ENCODE measurements around the gene FBXO10. TPM values are rescaled to one million over a fixed set of nuclear protein-coding genes. Genes with fewer than 3 reads are reported as not detected.
"Not testable (repeated sequence)": the region's sequence is repeated elsewhere in the genome, so short reads cannot be mapped to it uniquely, and the experiment has no call there.

FBXO10 gene
- total RNA-seq, 2 donors from 2014 or later: 5.4 to 6.1 TPM

GRCh38 chr9:37522971-37523370 is 53.2 kb downstream of the FBXO10 start:
- intact Hi-C loops (cut with DNase I): no loop called here
- DNase-seq (ENCODE audit: low spot score): no peak

GRCh38 chr9:37521111-37521510 is 55.1 kb downstream of the FBXO10 start:
- no peak for DNase-seq (ENCODE audit: low spot score)

GRCh38 chr9:37520641-37521040 is 55.5 kb downstream of the FBXO10 start:
- intact Hi-C loops (cut with DNase I): no loop called here
- no peak for DNase-seq (ENCODE audit: low spot score)

More at GRCh38 chr9:37521111-37521510, 55.1 kb downstream of the FBXO10 start:
- intact Hi-C loops (cut with DNase I): no loop called here

GRCh38 chr9:37517923-37518322 is 58.3 kb downstream of the FBXO10 start:
- intact Hi-C loops (cut with DNase I): no loop called here
- no peak for DNase-seq (ENCODE audit: low spot score)

- DNase-seq (ENCODE audit: low spot score): peak; percentile 55
- intact Hi-C loops (cut with DNase I): no loop called here
Observed at GRCh38 chr9:37515620-37516258, 60.4 kb downstream of the FBXO10 start.

- intact Hi-C loops (cut with DNase I): no loop called here
- peak; percentile 14 for DNase-seq (ENCODE audit: low spot score)
Observed at GRCh38 chr9:37514999-37515398, 61.2 kb downstream of the FBXO10 start.

GRCh38 chr9:37514415-37514814 is 61.8 kb downstream of the FBXO10 start:
- intact Hi-C loops (cut with DNase I): not testable (repeated sequence)
- DNase-seq (ENCODE audit: low spot score): peak; percentile 50

GRCh38 chr9:37512437-37512836 is 63.7 kb downstream of the FBXO10 start:
- DNase-seq (ENCODE audit: low spot score): peak; percentile 41
- intact Hi-C loops (cut with DNase I): no loop called here

GRCh38 chr9:37511016-37512010 is 64.9 kb downstream of the FBXO10 start:
- intact Hi-C loops (cut with DNase I): no loop called here
- peak; percentile 58 for DNase-seq (ENCODE audit: low spot score)

GRCh38 chr9:37510053-37510452 is 66.1 kb downstream of the FBXO10 start:
- DNase-seq (ENCODE audit: low spot score); intact Hi-C loops (cut with DNase I): not testable (repeated sequence)

GRCh38 chr9:37509536-37509935 is 66.6 kb downstream of the FBXO10 start:
- peak; percentile 43 for DNase-seq (ENCODE audit: low spot score)
- intact Hi-C loops (cut with DNase I): no loop called here

GRCh38 chr9:37508834-37509206 is 67.4 kb downstream of the FBXO10 start:
- intact Hi-C loops (cut with DNase I): no loop called here
- peak; percentile 25 for DNase-seq (ENCODE audit: low spot score)

- intact Hi-C loops (cut with DNase I): no loop called here
- peak; percentile 56 for DNase-seq (ENCODE audit: low spot score)
Observed at GRCh38 chr9:37508135-37508833, 67.9 kb downstream of the FBXO10 start.

- intact Hi-C loops (cut with DNase I): no loop called here
- peak; percentile 64 for DNase-seq (ENCODE audit: low spot score)
Observed at GRCh38 chr9:37507566-37508134, 68.5 kb downstream of the FBXO10 start.

- intact Hi-C loops (cut with DNase I): no loop called here
- peak; percentile 14 for DNase-seq (ENCODE audit: low spot score)
Observed at GRCh38 chr9:37504605-37505004, 71.6 kb downstream of the FBXO10 start.

GRCh38 chr9:37503736-37504135 is 72.4 kb downstream of the FBXO10 start:
- peak; percentile 59 for DNase-seq (ENCODE audit: low spot score)
- intact Hi-C loops (cut with DNase I): no loop called here

- DNase-seq (ENCODE audit: low spot score): peak; percentile 43
- intact Hi-C loops (cut with DNase I): no loop called here
Observed at GRCh38 chr9:37501957-37502596, 74.1 kb downstream of the FBXO10 start.

GRCh38 chr9:37499297-37499696 is 76.9 kb downstream of the FBXO10 start:
- intact Hi-C loops (cut with DNase I): loop anchor here in 1 of 2 donors (10.0 kb wide), 1 partner anchor 276 kb away; no protein-coding TSS in a partner anchor
- no peak for DNase-seq (ENCODE audit: low spot score)

GRCh38 chr9:37498457-37498856 is 77.7 kb downstream of the FBXO10 start:
- intact Hi-C loops (cut with DNase I): loop anchor here in 1 of 2 donors (10.0 kb wide), 1 partner anchor 276 kb away; no protein-coding TSS in a partner anchor
- no peak for DNase-seq (ENCODE audit: low spot score)

Measured in posterior vena cava (tissue), 2 donors.